Body of pancreas (tissue), 4 donors: ENCODE results near the gene GABRB2.

ENCODE experiments used
- POLR2A ChIP-seq, 3 donors: fragments of 450-650 bp; IDR thresholded peaks; one replicate each; pipeline ENCODE4 v1.6.1; 2016; ENCODE audit warnings: antibody characterized with exemption in 3 of 3, mild to moderate bottlenecking in 2 of 3
- TF ChIP-seq, protein P1 (sequence below), 7 experiments: fragments of 450-650 bp in 4 of 7; fragments of 200-600 bp in 3 of 7; sonication (generic) in 3 of 7; IDR thresholded peaks; one replicate each; pipeline ENCODE4 v1.5.1; 2016 to 2019; ENCODE audit warnings: antibody characterized with exemption in 7 of 7

DNA sequence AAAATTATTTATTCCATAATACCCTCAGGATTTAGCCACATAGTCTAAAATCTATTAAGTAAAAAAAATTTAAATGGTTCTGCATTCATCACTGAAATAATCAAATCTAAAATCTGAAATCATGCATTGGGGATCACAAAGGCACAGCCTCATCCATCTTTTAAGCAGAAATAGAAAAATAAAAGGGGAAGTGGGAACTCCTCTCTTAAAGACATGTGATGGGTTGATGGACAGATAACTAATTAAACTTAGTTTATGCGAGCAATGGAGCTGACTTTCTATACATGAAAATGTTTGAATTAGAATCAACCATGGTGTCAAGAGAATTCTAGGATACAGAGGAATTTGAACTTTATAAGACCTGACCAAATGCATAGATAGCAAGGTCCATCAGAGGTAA is 170.5 kb downstream of the GABRB2 start:
- TF ChIP-seq, protein P1, sequence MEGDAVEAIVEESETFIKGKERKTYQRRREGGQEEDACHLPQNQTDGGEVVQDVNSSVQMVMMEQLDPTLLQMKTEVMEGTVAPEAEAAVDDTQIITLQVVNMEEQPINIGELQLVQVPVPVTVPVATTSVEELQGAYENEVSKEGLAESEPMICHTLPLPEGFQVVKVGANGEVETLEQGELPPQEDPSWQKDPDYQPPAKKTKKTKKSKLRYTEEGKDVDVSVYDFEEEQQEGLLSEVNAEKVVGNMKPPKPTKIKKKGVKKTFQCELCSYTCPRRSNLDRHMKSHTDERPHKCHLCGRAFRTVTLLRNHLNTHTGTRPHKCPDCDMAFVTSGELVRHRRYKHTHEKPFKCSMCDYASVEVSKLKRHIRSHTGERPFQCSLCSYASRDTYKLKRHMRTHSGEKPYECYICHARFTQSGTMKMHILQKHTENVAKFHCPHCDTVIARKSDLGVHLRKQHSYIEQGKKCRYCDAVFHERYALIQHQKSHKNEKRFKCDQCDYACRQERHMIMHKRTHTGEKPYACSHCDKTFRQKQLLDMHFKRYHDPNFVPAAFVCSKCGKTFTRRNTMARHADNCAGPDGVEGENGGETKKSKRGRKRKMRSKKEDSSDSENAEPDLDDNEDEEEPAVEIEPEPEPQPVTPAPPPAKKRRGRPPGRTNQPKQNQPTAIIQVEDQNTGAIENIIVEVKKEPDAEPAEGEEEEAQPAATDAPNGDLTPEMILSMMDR (IDR thresholded peaks at IDR 0.05) = no peak
- no peak for TF ChIP-seq POLR2A (IDR thresholded peaks at IDR 0.05)
